Astrocyte (in vitro differentiated cells and primary cell): ENCODE results near the gene ADGRF1. TPM values are rescaled to one million over a fixed set of nuclear protein-coding genes. Genes with fewer than 3 reads are reported as not detected.

Experiments
- DNase-seq: peaks from one replicate; pipeline ENCODE4 v3.0.0-alpha.2; 2010; ENCODE audit warnings: low read depth
- FAIRE-seq: peaks from 2 replicates; lab custom pipeline; 2011; peaks lifted over from hg19 to GRCh38; lab: Jason Lieb, UNC
- H2AFZ ChIP-seq: 2 replicates; pipeline ENCODE4 v1.6.0; 2012; ENCODE audit warnings: low read depth, low read length, inconsistent platforms
- H3K27ac ChIP-seq: 2 replicates; pipeline ENCODE4 v1.5.1; 2011; ENCODE audit warnings: low read depth, low read length, inconsistent platforms
- H3K27me3 ChIP-seq: 2 replicates; pipeline ENCODE4 v1.6.0; 2011; ENCODE audit warnings: low read length, inconsistent platforms; ENCODE audit not compliant: insufficient read depth
- H3K36me3 ChIP-seq: 2 replicates; pipeline ENCODE4 v1.5.1; 2011; ENCODE audit warnings: low read length, inconsistent platforms; ENCODE audit not compliant: insufficient read depth
- H3K4me1 ChIP-seq: 2 replicates; pipeline ENCODE4 v1.5.1; 2011; ENCODE audit warnings: low read length, inconsistent platforms; ENCODE audit not compliant: insufficient read depth
- H3K4me2 ChIP-seq: 2 replicates; pipeline ENCODE4 v1.6.0; 2012; ENCODE audit warnings: low read length, inconsistent platforms
- H3K4me3 ChIP-seq: 2 replicates; pipeline ENCODE4 v1.5.1; 2011; ENCODE audit warnings: low read depth, mild to moderate bottlenecking, low read length, inconsistent platforms; ENCODE audit not compliant: insufficient read depth
- H3K79me2 ChIP-seq: 2 replicates; pipeline ENCODE4 v1.6.0; 2012; ENCODE audit warnings: mild to moderate bottlenecking, low read length, inconsistent platforms; ENCODE audit not compliant: insufficient read depth
- H3K9ac ChIP-seq: 2 replicates; pipeline ENCODE4 v1.6.0; 2012; ENCODE audit warnings: mild to moderate bottlenecking, low read length, inconsistent platforms
- H3K9me3 ChIP-seq: 2 replicates; pipeline ENCODE4 v1.5.1; 2012; ENCODE audit warnings: low read depth, mild to moderate bottlenecking, low read length, inconsistent platforms; ENCODE audit not compliant: insufficient read depth
- H4K20me1 ChIP-seq: 2 replicates; pipeline ENCODE4 v1.6.0; 2012; ENCODE audit warnings: low read length, inconsistent platforms; ENCODE audit not compliant: insufficient read depth
- H3K27ac Mint-ChIP-seq: one replicate; pipeline ENCODE4 v1.8.0; 2021; ENCODE audit warnings: mild to moderate bottlenecking, mixed read lengths; ENCODE audit not compliant: unreplicated experiment
- H3K27me3 Mint-ChIP-seq: one replicate; pipeline ENCODE4 v1.8.0; 2021; ENCODE audit warnings: low read depth, mixed read lengths; ENCODE audit not compliant: unreplicated experiment
- H3K36me3 Mint-ChIP-seq: one replicate; pipeline ENCODE4 v1.8.0; 2021; ENCODE audit warnings: low read depth, mixed read lengths; ENCODE audit not compliant: unreplicated experiment
- H3K4me1 Mint-ChIP-seq: one replicate; pipeline ENCODE4 v1.8.0; 2021; ENCODE audit warnings: low read depth, mixed read lengths; ENCODE audit not compliant: unreplicated experiment
- H3K4me3 Mint-ChIP-seq: one replicate; pipeline ENCODE4 v1.8.0; 2021; ENCODE audit warnings: mild to moderate bottlenecking, moderate library complexity, mixed read lengths; ENCODE audit not compliant: unreplicated experiment
- H3K9me3 Mint-ChIP-seq: one replicate; pipeline ENCODE4 v1.8.0; 2021; ENCODE audit warnings: mild to moderate bottlenecking, mixed read lengths; ENCODE audit not compliant: unreplicated experiment
- EZH2 ChIP-seq: IDR thresholded peaks from 2 replicates; pipeline ENCODE4 v1.6.1; 2012; ENCODE audit warnings: mild to moderate bottlenecking, low read length, inconsistent platforms; ENCODE audit not compliant: insufficient read depth
- total RNA-seq: library from RNA; stranded (reverse); gene quantifications from 2 replicates; pipeline ENCODE4 v1.2.1, GENCODE V29; 2021
- TF ChIP-seq, protein P1 (sequence below): IDR thresholded peaks from 2 replicates; pipeline ENCODE4 v1.5.1; 2011; ENCODE audit warnings: low read depth, mild to moderate bottlenecking, inconsistent platforms, low read length, moderate library complexity; ENCODE audit not compliant: insufficient read depth

The ADGRF1 gene
- total RNA-seq, 1 donor from 2014 or later: 0.25 TPM

DNA sequence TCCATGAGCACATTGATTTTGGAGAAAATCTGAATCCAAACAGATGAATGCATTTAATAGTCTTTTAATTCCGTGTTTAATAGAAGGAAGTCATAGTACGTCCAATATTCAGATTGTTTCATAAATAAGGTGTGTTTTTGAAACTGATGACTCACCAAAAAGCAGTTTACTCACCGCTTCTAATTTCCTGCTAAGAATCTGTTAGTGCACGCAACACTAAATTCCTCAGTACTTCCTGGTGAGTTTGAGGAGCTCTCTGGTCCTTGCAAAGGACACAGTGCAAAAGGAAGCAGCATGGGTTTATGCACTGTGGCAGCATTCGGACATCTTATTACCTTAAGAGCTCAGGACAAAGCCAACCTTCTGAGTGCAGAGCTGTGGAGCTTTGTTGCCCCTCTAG is 2.3 kb upstream of the ADGRF1 start:
- no peaks in the 10 kb centered on the region for H3K9me3 Mint-ChIP-seq
- H3K27me3 Mint-ChIP-seq: no peaks in the 10 kb centered on the region
- Histone ChIP-seq H3K36me3 (no peaks in the 10 kb centered on the region), H3K4me3 (no peak overlapping the region), H3K27me3 (no peaks in the 10 kb centered on the region), H3K4me1 (peaks cover 20% of the 10 kb centered on the region), H4K20me1 (no peaks in the 10 kb centered on the region), H3K9me3 (no peaks in the 10 kb centered on the region), H3K4me2 (peak overlapping the region; percentile 17), H3K9ac (no peak overlapping the region), H3K79me2 (no peaks in the 10 kb centered on the region), H3K27ac (peak overlapping the region; percentile 14), H2AFZ (no peak overlapping the region)
- TF ChIP-seq, protein P1, sequence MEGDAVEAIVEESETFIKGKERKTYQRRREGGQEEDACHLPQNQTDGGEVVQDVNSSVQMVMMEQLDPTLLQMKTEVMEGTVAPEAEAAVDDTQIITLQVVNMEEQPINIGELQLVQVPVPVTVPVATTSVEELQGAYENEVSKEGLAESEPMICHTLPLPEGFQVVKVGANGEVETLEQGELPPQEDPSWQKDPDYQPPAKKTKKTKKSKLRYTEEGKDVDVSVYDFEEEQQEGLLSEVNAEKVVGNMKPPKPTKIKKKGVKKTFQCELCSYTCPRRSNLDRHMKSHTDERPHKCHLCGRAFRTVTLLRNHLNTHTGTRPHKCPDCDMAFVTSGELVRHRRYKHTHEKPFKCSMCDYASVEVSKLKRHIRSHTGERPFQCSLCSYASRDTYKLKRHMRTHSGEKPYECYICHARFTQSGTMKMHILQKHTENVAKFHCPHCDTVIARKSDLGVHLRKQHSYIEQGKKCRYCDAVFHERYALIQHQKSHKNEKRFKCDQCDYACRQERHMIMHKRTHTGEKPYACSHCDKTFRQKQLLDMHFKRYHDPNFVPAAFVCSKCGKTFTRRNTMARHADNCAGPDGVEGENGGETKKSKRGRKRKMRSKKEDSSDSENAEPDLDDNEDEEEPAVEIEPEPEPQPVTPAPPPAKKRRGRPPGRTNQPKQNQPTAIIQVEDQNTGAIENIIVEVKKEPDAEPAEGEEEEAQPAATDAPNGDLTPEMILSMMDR: no peak
- no peak for TF ChIP-seq EZH2
- no peak overlapping the region for H3K4me3 Mint-ChIP-seq
- H3K4me1 Mint-ChIP-seq: peaks cover 15% of the 10 kb centered on the region
- no peak overlapping the region for H3K27ac Mint-ChIP-seq
- no peak for FAIRE-seq
- peak; percentile 76 for DNase-seq
- no peaks in the 10 kb centered on the region for H3K36me3 Mint-ChIP-seq

DNA sequence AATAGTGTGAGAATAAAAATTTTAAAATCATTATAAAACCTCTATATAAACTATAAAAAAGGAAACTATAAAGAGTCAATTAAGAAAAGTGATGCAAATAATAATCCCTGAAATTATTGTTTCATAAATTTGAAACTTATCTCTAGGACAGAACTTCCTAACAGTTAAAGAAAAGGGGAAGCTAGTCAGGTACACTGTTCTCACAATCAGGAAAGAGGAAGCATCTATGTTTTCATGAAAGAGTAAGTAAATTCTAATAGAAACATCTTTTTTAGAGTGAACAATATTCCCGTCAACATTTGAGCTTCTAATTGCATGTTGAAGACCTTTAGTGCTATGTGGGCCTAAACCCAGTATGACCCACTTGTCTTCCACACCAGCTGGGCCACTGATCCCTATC is 1.2 kb upstream of the ADGRF1 start:
- H3K36me3 ChIP-seq: no peaks in the 10 kb centered on the region
- Mint-ChIP-seq H3K9me3 (no peaks in the 10 kb centered on the region), H3K36me3 (no peaks in the 10 kb centered on the region), H3K27me3 (no peaks in the 10 kb centered on the region), H3K4me3 (no peak overlapping the region), H3K4me1 (peaks cover 15% of the 10 kb centered on the region), H3K27ac (no peak overlapping the region)
- no peaks in the 10 kb centered on the region for H4K20me1 ChIP-seq
- H3K4me2 ChIP-seq: no peak overlapping the region
- no peaks in the 10 kb centered on the region for H3K79me2 ChIP-seq
- H3K27me3 ChIP-seq: no peaks in the 10 kb centered on the region
- H3K27ac ChIP-seq: no peak overlapping the region
- H2AFZ ChIP-seq: no peak overlapping the region
- TF ChIP-seq, protein P1: no peak
- no peak for TF ChIP-seq EZH2
- no peak overlapping the region for H3K9ac ChIP-seq
- peaks cover 20% of the 10 kb centered on the region for H3K4me1 ChIP-seq
- H3K4me3 ChIP-seq: no peak overlapping the region
- FAIRE-seq (no peak), DNase-seq (no peak)
- no peaks in the 10 kb centered on the region for H3K9me3 ChIP-seq

DNA sequence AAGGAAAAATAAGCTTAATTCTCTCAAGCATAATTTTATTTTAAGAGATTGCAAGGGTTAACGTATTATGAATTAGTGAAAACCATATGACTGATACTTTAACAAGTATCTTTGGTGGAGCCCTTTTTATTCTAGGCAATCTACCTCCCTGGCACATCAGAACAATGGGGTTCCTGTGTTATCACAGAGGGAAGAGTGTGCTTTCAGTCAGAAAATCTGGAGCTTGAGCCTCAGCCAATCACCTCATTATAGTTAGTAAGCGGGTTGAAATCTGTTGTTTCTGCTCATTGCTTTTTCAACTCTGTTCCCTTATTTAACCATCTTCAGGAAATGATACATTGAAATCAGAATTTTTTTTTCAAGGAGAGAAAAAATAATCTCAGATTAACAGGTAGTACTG is 391 bp downstream of the ADGRF1 start:
- no peak overlapping the region for H3K27ac Mint-ChIP-seq
- FAIRE-seq (no peak), DNase-seq (no peak)
- H3K4me1 Mint-ChIP-seq: peaks cover 12% of the 10 kb centered on the region
- H2AFZ ChIP-seq: no peak overlapping the region
- H3K79me2 ChIP-seq: no peaks in the 10 kb centered on the region
- TF ChIP-seq, protein P1: no peak
- TF ChIP-seq EZH2: no peak
- H3K27ac ChIP-seq: no peak overlapping the region
- no peak overlapping the region for H3K4me2 ChIP-seq
- H3K36me3 Mint-ChIP-seq: no peaks in the 10 kb centered on the region
- H3K4me1 ChIP-seq: peaks cover 15% of the 10 kb centered on the region
- H3K9ac ChIP-seq: no peak overlapping the region
- no peaks in the 10 kb centered on the region for H3K27me3 Mint-ChIP-seq
- no peak overlapping the region for H3K4me3 Mint-ChIP-seq
- no peaks in the 10 kb centered on the region for H3K9me3 Mint-ChIP-seq
- no peaks in the 10 kb centered on the region for H3K9me3 ChIP-seq
- H3K4me3 ChIP-seq: no peak overlapping the region
- no peaks in the 10 kb centered on the region for H4K20me1 ChIP-seq
- H3K27me3 ChIP-seq: no peaks in the 10 kb centered on the region
- no peaks in the 10 kb centered on the region for H3K36me3 ChIP-seq
